GM13976 (cell line): Measurements from ENCODE around the gene SLC6A19.

Source experiments
- DNase-seq: peaks from one replicate; pipeline ENCODE4 v3.0.0; 2012; ENCODE audit warnings: low spot score
- in situ Hi-C: fragments of 300-500 bp; cut with MboI; formaldehyde crosslinking; loops from one replicate; pipeline ENCODE4 v1.12.0; 2022; ENCODE audit warnings: low sequenced_read_pairs, mixed read lengths, inconsistent platforms; ENCODE audit not compliant: unreplicated experiment
- TF ChIP-seq, protein P1 (sequence below): IDR thresholded peaks from 2 replicates; pipeline ENCODE4 v1.5.1; 2012; ENCODE audit warnings: borderline replicate concordance, mild to moderate bottlenecking; ENCODE audit not compliant: insufficient read depth; ENCODE audit errors: extremely low read depth, missing control alignments, control extremely low read depth

Gene SLC6A19

DNA sequence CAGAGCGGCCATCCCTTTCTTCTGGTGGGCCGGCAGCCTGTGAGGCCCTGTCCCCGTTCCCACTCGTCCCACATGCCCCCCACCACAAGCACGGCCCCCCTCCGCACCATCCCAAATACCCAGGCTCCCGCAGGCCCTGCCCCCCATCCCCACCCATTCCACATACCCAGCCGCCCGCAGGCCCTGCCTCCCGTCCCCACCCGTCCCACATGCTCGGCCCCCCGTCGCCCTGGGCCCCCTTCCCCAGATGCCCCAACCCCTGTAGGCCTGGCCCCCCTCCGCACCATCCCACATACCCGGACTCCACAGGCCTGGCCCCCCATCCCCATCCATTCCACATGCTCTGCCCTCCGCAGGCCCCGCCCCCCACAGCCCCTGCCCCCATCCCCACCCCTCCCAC, 11.5 kb downstream of the SLC6A19 start:
- DNase-seq = no peak
- in situ Hi-C loops = no loop called here
- TF ChIP-seq, protein P1, sequence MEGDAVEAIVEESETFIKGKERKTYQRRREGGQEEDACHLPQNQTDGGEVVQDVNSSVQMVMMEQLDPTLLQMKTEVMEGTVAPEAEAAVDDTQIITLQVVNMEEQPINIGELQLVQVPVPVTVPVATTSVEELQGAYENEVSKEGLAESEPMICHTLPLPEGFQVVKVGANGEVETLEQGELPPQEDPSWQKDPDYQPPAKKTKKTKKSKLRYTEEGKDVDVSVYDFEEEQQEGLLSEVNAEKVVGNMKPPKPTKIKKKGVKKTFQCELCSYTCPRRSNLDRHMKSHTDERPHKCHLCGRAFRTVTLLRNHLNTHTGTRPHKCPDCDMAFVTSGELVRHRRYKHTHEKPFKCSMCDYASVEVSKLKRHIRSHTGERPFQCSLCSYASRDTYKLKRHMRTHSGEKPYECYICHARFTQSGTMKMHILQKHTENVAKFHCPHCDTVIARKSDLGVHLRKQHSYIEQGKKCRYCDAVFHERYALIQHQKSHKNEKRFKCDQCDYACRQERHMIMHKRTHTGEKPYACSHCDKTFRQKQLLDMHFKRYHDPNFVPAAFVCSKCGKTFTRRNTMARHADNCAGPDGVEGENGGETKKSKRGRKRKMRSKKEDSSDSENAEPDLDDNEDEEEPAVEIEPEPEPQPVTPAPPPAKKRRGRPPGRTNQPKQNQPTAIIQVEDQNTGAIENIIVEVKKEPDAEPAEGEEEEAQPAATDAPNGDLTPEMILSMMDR = no peak

DNA sequence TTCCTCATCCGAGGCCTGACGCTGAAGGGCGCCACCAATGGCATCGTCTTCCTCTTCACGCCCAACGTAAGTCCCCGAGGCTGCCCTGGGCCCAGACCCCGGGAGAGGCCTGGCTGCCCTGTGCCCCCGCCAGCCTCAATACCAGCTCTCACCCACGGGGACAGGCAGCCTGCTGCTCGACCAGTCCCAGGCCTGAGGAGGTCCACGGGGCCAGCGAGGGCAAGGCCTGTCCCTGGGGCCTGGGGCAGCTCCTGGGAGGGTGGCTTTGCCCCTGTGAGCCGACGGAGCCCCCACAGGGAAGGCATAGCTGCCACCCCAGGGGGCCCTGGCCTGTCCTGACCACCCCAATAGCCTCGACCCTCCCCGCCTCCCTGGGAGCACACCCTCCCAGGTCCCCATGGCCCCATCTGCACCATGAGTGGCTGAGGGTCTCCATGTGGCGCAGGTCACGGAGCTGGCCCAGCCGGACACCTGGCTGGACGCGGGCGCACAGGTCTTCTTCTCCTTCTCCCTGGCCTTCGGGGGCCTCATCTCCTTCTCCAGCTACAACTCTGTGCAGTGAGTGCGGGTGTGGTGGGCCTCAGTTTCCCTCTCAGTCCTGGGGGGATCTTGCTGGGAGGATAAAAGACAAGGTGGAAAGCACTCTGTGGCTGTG, 12.2 kb downstream of the SLC6A19 start:
- TF ChIP-seq, protein P1 = no peak
- no peak for DNase-seq
- in situ Hi-C loops = no loop called here

DNA sequence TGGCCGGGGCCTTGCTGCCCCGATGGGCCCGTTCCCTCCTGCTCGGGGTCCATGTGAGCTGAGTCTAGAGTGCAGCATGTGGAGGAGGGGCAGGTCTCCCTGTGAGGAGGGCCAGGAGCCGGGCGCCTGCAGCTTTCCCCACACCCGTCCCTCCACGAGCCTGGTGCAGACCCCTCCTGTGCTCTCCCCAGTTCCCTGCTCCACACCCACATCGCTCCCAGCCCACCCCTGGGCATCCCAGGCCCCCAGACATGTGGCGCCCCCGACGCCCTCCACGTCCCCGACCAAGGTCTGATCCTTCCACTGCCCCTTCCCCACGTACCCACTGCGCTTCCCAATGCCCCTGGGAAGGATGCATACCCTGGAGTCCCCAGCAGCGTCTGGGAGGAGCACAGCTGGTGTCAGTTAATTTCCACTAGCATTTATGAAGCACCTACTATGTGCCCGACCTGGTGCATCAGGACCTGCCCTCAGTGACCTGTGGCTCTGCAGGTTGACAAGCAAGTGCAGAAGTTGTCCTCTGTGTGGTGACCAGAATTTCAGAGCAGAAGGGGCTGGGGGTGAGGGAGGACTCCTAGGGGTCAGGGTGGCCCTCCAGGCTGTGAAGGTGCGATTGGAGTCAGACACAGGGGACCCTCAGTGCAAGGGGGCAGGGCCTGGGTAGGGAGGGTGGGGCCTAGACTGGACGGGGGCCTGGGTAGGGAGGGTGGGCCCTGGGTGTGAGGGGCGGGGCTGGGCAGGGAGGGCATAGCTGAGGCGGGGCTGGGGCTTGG, 13.0 kb downstream of the SLC6A19 start:
- in situ Hi-C loops = no loop called here
- no peak for DNase-seq
- TF ChIP-seq, protein P1 = no peak

DNA sequence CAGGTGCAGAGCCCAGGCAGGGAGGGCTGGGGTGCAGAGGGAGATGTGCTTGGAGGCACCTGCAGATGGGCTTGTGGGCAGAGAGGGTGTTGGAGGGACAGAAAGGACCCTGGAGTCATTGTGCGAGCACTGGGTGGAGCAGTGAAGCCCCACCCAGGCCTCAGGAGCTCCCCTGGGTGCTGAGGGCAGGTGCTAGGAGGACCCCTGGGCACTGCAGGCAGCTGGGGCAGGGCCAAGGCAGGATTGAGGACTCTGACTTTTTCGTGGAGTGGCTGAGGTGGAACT, 13.5 kb downstream of the SLC6A19 start:
- DNase-seq = no peak
- in situ Hi-C loops = no loop called here
- TF ChIP-seq, protein P1 = no peak

DNA sequence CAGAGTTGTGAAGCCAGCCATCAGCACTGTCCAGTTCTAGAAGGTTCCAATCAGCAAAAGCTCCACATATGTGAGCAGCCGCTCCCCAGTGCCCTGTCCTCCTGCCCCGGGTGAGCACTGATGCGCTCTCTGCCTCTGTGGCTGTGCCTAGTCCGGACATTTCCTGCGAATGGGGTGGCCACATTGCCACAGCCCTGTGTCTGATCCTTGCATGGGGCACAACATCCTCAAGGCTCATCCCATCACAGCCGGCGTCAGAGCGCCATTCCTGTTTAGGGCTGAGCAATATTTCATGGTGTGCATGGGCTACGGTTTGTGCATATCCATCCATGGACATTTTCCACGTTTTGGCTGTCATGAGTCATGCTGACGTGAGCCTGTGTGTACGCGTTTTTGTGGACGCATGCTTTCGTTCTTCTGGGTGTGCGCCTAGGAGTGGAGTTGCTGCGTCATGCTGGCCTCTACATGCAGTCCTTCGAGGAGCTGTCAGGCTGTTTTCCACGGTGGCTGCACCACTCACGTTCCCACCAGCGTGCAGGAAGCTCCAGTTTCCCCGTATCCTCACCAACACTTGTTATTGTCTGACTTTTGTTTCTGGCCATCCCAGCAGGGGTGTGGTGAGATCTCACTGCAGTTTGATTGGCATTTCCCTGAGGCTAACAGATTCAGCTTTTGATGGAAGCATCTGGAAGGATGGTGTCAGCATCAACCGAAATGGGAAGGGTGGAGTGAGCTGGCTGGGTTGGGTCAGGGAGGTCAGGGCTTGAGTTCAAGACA, 14.1 kb downstream of the SLC6A19 start:
- TF ChIP-seq, protein P1 = no peak
- DNase-seq = no peak
- in situ Hi-C loops = no loop called here

DNA sequence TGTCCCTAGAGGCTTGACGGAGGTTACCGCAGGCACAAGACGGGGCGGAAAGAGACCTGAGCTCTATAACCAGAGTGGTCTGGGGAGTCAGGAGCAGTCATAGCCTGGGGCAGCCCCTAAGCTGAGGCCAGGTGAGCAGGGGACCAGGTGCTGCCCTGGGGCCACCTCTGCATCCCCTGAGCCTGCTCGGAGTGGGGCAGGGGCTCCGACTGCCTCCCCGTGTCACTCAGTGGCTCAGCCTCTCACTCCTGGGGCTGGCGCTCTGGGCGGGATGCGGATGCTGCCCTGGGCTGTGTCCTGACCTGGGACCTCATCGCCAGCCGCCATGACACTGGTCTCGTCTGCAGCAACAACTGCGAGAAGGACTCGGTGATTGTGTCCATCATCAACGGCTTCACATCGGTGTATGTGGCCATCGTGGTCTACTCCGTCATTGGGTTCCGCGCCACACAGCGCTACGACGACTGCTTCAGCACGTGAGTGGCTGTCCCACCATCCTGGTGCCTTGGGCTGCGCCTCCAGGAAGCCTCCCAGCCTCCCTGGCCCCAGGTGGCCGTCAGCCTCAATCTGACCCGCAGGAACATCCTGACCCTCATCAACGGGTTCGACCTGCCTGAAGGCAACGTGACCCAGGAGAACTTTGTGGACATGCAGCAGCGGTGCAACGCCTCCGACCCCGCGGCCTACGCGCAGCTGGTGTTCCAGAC, 15.0 kb downstream of the SLC6A19 start:
- in situ Hi-C loops = no loop called here
- TF ChIP-seq, protein P1 = no peak
- DNase-seq = no peak
